22Rv1 (cell line): ENCODE measurements around the gene PNKP.

Experiments used
- CTCF ChIP-seq: fragments of 450-650 bp; IDR thresholded peaks from 2 replicates; pipeline ENCODE4 v1.5.1; 2017; ENCODE audit warnings: mild to moderate bottlenecking
- ZFX ChIP-seq: fragments of 450-650 bp; IDR thresholded peaks from 2 replicates; pipeline ENCODE4 v1.6.1; 2017; ENCODE audit warnings: antibody characterized with exemption, borderline replicate concordance

GRCh38 chr19:49851456-49852259 lies 15.7 kb downstream of the PNKP start:
- TF ChIP-seq CTCF (no peak), ZFX (no peak)
